DND-41 (cell line): Measurements from ENCODE around the gene ANKRD23.

Source experiments
- ATAC-seq: fragments of 200-7000 bp; cut with Tn5 transposase; 3 replicates; pipeline ENCODE4 v1.9.1; 2021; ENCODE audit warnings: low read depth; ENCODE audit not compliant: insufficient read depth
- DNase-seq: peaks from one replicate; pipeline ENCODE4 v3.0.0-alpha.2; 2020
- H2AFZ ChIP-seq: 2 replicates; pipeline ENCODE4 v1.6.0; 2012; ENCODE audit warnings: low read depth, low read length
- H3K27ac ChIP-seq: 2 replicates; pipeline ENCODE4 v1.5.1; 2012; ENCODE audit warnings: low read length, inconsistent platforms
- H3K27me3 ChIP-seq: fragments of 200-600 bp; sonication (generic); 2 replicates; pipeline ENCODE4 v1.6.0; 2012; ENCODE audit warnings: low read length, mild to moderate bottlenecking, inconsistent platforms; ENCODE audit not compliant: insufficient read depth, poor library complexity
- H3K36me3 ChIP-seq: 2 replicates; pipeline ENCODE4 v1.5.1; 2012; ENCODE audit warnings: low read length, inconsistent platforms; ENCODE audit not compliant: insufficient read depth
- H3K4me1 ChIP-seq: 2 replicates; pipeline ENCODE4 v1.5.1; 2012; ENCODE audit warnings: mild to moderate bottlenecking, low read length; ENCODE audit not compliant: insufficient read depth
- H3K4me2 ChIP-seq: 2 replicates; pipeline ENCODE4 v1.6.0; 2012; ENCODE audit warnings: mild to moderate bottlenecking, moderate library complexity, low read length, inconsistent platforms; ENCODE audit not compliant: insufficient read depth
- H3K4me3 ChIP-seq, 2 experiments: fragments of 200-600 bp in 1 of 2; shearing (Covaris generic) in 1 of 2; 2 replicates each; pipeline ENCODE4 v1.5.1; 2012 to 2016; ENCODE audit warnings: inconsistent platforms in 2 of 2, low read length in 2 of 2, mild to moderate bottlenecking in 2 of 2, low read depth in 1 of 2, moderate library complexity in 1 of 2
- H3K79me2 ChIP-seq: 2 replicates; pipeline ENCODE4 v1.6.0; 2012; ENCODE audit warnings: low read length, inconsistent platforms; ENCODE audit not compliant: insufficient read depth
- H3K9ac ChIP-seq: 2 replicates; pipeline ENCODE4 v1.6.0; 2012; ENCODE audit warnings: low read depth, mild to moderate bottlenecking, inconsistent platforms, low read length, moderate library complexity
- H3K9me3 ChIP-seq: 2 replicates; pipeline ENCODE4 v1.5.1; 2012; ENCODE audit warnings: low read length, moderate library complexity, mild to moderate bottlenecking, inconsistent platforms; ENCODE audit not compliant: insufficient read depth, severe bottlenecking
- H4K20me1 ChIP-seq: 2 replicates; pipeline ENCODE4 v1.6.0; 2012; ENCODE audit warnings: low read length; ENCODE audit not compliant: insufficient read depth
- EZH2 ChIP-seq: IDR thresholded peaks from 3 replicates; pipeline ENCODE4 v1.6.1; 2012; ENCODE audit warnings: borderline replicate concordance, low read depth, mild to moderate bottlenecking, moderate library complexity, low read length, inconsistent platforms; ENCODE audit not compliant: severe bottlenecking
- TF ChIP-seq, protein P1 (sequence below): IDR thresholded peaks from 2 replicates; pipeline ENCODE4 v1.5.1; 2012; ENCODE audit warnings: borderline replicate concordance, low read length, moderate library complexity, mild to moderate bottlenecking; ENCODE audit not compliant: poor library complexity, severe bottlenecking; ENCODE audit errors: extremely low read depth

Gene ANKRD23

DNA sequence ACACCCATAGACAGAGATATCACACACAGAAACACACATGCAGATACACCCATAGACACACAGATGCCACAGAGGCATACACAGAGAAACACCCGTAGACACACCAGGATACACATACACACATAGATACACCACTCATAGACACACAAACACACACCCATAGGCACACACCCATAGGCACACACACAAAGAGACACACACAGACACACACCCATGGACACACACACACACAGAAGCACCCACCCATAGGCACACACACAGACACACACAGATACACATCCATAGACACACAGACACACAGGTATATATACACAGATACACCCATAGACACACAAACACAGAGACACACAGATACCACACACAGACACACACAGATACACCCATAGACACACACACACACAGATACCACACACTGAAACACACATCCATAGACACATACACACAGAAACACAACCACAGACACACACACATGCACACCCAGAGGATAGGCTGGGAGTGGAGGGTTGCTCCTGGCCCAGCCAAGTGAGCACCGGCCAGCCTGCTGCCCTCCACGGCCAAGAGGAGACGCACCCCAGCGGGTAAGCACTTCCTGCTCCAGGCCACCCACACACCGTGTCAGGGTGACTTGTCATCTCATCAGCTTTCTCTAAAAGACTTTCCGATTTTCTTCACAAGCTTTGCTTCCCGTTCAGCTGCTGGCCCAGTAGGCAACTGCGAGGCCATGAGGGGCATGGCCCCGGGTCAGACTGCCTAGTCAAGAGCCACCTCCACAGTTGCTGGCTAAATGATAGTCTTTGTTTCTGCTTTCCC is 41.8 kb downstream of the ANKRD23 start:
- Histone ChIP-seq H3K79me2 (no peaks in the 10 kb centered on the region), H3K4me1 (no peaks in the 10 kb centered on the region), H4K20me1 (no peaks in the 10 kb centered on the region; the same call in 1 of the 2 replicates), H3K4me2 (no peak overlapping the region), H3K27me3 (no peaks in the 10 kb centered on the region), H3K27ac (no peak overlapping the region), H3K9me3 (no peaks in the 10 kb centered on the region), H2AFZ (no peak overlapping the region), H3K9ac (no peak overlapping the region), H3K4me3 (no peak overlapping the region), H3K36me3 (peaks cover 46% of the 10 kb centered on the region)
- TF ChIP-seq, protein P1, sequence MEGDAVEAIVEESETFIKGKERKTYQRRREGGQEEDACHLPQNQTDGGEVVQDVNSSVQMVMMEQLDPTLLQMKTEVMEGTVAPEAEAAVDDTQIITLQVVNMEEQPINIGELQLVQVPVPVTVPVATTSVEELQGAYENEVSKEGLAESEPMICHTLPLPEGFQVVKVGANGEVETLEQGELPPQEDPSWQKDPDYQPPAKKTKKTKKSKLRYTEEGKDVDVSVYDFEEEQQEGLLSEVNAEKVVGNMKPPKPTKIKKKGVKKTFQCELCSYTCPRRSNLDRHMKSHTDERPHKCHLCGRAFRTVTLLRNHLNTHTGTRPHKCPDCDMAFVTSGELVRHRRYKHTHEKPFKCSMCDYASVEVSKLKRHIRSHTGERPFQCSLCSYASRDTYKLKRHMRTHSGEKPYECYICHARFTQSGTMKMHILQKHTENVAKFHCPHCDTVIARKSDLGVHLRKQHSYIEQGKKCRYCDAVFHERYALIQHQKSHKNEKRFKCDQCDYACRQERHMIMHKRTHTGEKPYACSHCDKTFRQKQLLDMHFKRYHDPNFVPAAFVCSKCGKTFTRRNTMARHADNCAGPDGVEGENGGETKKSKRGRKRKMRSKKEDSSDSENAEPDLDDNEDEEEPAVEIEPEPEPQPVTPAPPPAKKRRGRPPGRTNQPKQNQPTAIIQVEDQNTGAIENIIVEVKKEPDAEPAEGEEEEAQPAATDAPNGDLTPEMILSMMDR, result no peak
- TF ChIP-seq EZH2, result no peak
- ATAC-seq (no peak), DNase-seq (no peak)

DNA sequence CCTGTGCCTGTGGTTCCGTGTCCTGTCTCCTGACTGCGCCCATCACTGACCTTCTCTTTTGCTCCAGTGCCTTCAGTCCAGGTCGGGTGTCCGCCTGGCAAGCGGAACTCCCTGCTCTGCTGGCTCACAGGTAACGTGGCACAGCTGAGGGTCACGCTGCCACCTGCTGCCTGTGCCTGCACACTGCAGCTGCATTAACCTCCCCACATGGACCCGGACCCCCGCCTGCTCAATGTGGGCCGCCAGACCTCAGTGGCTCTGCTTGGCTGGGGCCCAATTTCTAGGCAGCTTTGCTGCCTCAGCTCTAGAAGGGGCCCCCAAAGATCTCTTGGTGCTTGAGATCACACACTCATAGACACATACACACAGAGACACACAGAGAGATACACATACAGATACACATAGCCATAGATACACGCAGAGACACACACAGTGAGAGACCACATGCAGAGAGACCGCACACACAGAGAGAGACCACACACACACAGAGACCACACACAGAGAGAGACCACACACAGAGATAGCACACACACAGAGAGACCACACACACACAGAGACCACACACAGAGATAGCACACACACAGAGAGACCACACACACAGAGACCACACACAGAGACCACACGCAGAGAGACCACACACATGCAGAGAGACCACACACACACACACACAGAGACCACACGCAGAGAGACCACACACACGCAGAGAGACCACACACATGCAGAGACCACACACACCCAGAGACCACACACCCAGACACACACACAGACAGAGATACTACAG is 42.6 kb downstream of the ANKRD23 start:
- Histone ChIP-seq H3K4me2 (no peak overlapping the region), H3K9ac (no peak overlapping the region), H3K36me3 (peaks cover 47% of the 10 kb centered on the region), H3K9me3 (no peaks in the 10 kb centered on the region), H2AFZ (no peak overlapping the region), H3K27me3 (no peaks in the 10 kb centered on the region), H3K4me3 (no peak overlapping the region), H4K20me1 (no peaks in the 10 kb centered on the region; the same call in 1 of the 2 replicates), H3K79me2 (no peaks in the 10 kb centered on the region), H3K27ac (0 out of 2 replicates have a peak overlapping the region, but pooled peaks have one; percentile 11), H3K4me1 (no peaks in the 10 kb centered on the region)
- DNase-seq (peak; percentile 66), ATAC-seq (peak; percentile 93)
- no peak for TF ChIP-seq EZH2
- TF ChIP-seq, protein P1, result peak; percentile 90

- Histone ChIP-seq H3K4me3 (no peak overlapping the region), H3K27me3 (no peaks in the 10 kb centered on the region), H3K27ac (0 out of 2 replicates have a peak overlapping the region, but pooled peaks have one; percentile 11), H3K36me3 (peaks cover 47% of the 10 kb centered on the region), H3K4me2 (no peak overlapping the region), H4K20me1 (no peaks in the 10 kb centered on the region; the same call in 1 of the 2 replicates), H3K79me2 (no peaks in the 10 kb centered on the region), H3K4me1 (no peaks in the 10 kb centered on the region), H3K9me3 (no peaks in the 10 kb centered on the region), H2AFZ (no peak overlapping the region), H3K9ac (no peak overlapping the region)
- ATAC-seq, result peak; percentile 49
- no peak for DNase-seq
- no peak for TF ChIP-seq EZH2
- TF ChIP-seq, protein P1, result no peak
Measured at GRCh38 chr2:96800061-96801004, 43.5 kb downstream of the ANKRD23 start.
